ENCODE data around the gene ANKFN1. TPM values are rescaled to one million over a fixed set of nuclear protein-coding genes. Genes with fewer than 3 reads are reported as not detected.

ANKFN1 gene
- total and polyA plus RNA-seq, 10 of the 15 experiments (the other 5 are each of a cell fraction or from before 2014, with no cell fraction given), result 0.19 TPM; not detected in 9

GRCh38 chr17:56231252-56231651 lies 78.0 kb downstream of the ANKFN1 start:
- Histone ChIP-seq H3K36me3 (ENCODE audit: control insufficient read depth in 2 of 2, insufficient read depth in 2 of 2, low read length in 1 of 2) (no peaks in the 10 kb centered on the region), H3K4me2 (ENCODE audit: control insufficient read depth, insufficient read depth) (no peak overlapping the region), H3K4me3 (no peak overlapping the region), H3K9ac (ENCODE audit: control insufficient read depth, insufficient read depth, low read length) (no peak overlapping the region), H3K4me1 (ENCODE audit: control insufficient read depth, insufficient read depth, low read length) (no peaks in the 10 kb centered on the region), H3K79me2 (ENCODE audit: control insufficient read depth, insufficient read depth, low read length) (no peaks in the 10 kb centered on the region), H3K9me3 (replicated peaks; ENCODE audit: control insufficient read depth, insufficient read depth, low read length) (no peaks in the 10 kb centered on the region), H3K27ac (ENCODE audit: control insufficient read depth, insufficient read depth) (no peak overlapping the region), H4K20me1 (ENCODE audit: control insufficient read depth, insufficient read depth) (no peaks in the 10 kb centered on the region), H3K27me3 (replicated peaks in 1 of 2; ENCODE audit: control insufficient read depth in 2 of 2, insufficient read depth in 2 of 2, low read length in 1 of 2) (no peaks in the 10 kb centered on the region), H2AFZ (ENCODE audit: control insufficient read depth, low read depth, low read length) (no peak overlapping the region)
- ChIA-PET SMC1A (ENCODE audit: uncharacterized antibody, unreplicated experiment) (no interaction called here), POLR2A (no interaction called here), CTCF (interaction anchor here (0.7 kb wide), 1 partner anchor 679 kb away, joined by 3 read pairs; no protein-coding TSS in a partner anchor), RAD21 (ENCODE audit: unreplicated experiment) (no interaction called here)
- intact Hi-C loops (cut with micrococcal nuclease; ENCODE audit: unreplicated experiment) (no loop called here), in situ Hi-C loops (cut with MboI) (no loop called here)
- FAIRE-seq (no peak), ATAC-seq (no peak), DNase-seq (ENCODE audit: low read depth, low spot score) (no peak)
- BruUV-seq (replicated peaks), result no TSS peak
- WGBS (ENCODE audit: insufficient coverage, insufficient replicate concordance, low lambda C conversion rate, missing lambda C conversion rate), result 0% methylated on average over 2 of the region's 2 CpGs
- TF ChIP-seq, protein P1, sequence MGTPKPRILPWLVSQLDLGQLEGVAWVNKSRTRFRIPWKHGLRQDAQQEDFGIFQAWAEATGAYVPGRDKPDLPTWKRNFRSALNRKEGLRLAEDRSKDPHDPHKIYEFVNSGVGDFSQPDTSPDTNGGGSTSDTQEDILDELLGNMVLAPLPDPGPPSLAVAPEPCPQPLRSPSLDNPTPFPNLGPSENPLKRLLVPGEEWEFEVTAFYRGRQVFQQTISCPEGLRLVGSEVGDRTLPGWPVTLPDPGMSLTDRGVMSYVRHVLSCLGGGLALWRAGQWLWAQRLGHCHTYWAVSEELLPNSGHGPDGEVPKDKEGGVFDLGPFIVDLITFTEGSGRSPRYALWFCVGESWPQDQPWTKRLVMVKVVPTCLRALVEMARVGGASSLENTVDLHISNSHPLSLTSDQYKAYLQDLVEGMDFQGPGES (IDR thresholded peaks at IDR 0.05), result no peak
- TF ChIP-seq BCLAF1 (IDR thresholded peaks at IDR 0.05) (no peak), HSF1 (IDR thresholded peaks at IDR 0.05; ENCODE audit: low read depth, low read length) (no peak), TCF7 (IDR thresholded peaks at IDR 0.05; ENCODE audit: borderline replicate concordance) (no peak), ZZZ3 (IDR thresholded peaks at IDR 0.05; ENCODE audit: control insufficient read depth, insufficient read length, low read depth) (no peak)
- TF ChIP-seq, protein P2, sequence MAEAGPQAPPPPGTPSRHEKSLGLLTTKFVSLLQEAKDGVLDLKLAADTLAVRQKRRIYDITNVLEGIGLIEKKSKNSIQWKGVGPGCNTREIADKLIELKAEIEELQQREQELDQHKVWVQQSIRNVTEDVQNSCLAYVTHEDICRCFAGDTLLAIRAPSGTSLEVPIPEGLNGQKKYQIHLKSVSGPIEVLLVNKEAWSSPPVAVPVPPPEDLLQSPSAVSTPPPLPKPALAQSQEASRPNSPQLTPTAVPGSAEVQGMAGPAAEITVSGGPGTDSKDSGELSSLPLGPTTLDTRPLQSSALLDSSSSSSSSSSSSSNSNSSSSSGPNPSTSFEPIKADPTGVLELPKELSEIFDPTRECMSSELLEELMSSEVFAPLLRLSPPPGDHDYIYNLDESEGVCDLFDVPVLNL (IDR thresholded peaks at IDR 0.05; ENCODE audit: low read depth, low read length), result no peak
